ENCODE measurements around the gene ADGRL1. TPM values are rescaled to one million over a fixed set of nuclear protein-coding genes. Genes with fewer than 3 reads are reported as not detected.
"Not testable (repeated sequence)": the region's sequence is repeated elsewhere in the genome, so short reads cannot be mapped to it uniquely, and the experiment has no call there.

Gene ADGRL1
- total RNA-seq, 1 donor from 2014 or later: 55.3 TPM

- Mint-ChIP-seq H3K4me1 (ENCODE audit: low read depth) (peaks cover 1% of the 10 kb centered on the region), H3K4me3 (ENCODE audit: low read depth) (no peak overlapping the region), H3K27ac (no peak overlapping the region)
These were observed 16.9 kb upstream of the ADGRL1 start for GRCh38 chr19:14222886-14223285.

GRCh38 chr19:14221345-14221744 is 15.4 kb upstream of the ADGRL1 start:
- not testable (repeated sequence) for H3K4me3 Mint-ChIP-seq (ENCODE audit: low read depth); H3K27ac Mint-ChIP-seq; DNase-seq (ENCODE audit: low spot score, unreplicated experiment); H3K4me1 Mint-ChIP-seq (ENCODE audit: low read depth); H3K9me3 Mint-ChIP-seq (ENCODE audit: low read depth); H3K36me3 Mint-ChIP-seq (ENCODE audit: insufficient read depth)
- peak; percentile 42 for TF ChIP-seq CTCF (IDR thresholded peaks at IDR 0.05; ENCODE audit: unreplicated experiment)
- H3K27me3 Mint-ChIP-seq: peaks cover 21% of the 10 kb centered on the region

More at GRCh38 chr19:14222886-14223285, 16.9 kb upstream of the ADGRL1 start:
- no peaks in the 10 kb centered on the region for H3K36me3 Mint-ChIP-seq (ENCODE audit: insufficient read depth)
- H3K27me3 Mint-ChIP-seq: peaks cover 13% of the 10 kb centered on the region
- no peaks in the 10 kb centered on the region for H3K9me3 Mint-ChIP-seq (ENCODE audit: low read depth)
- no peak for DNase-seq (ENCODE audit: low spot score, unreplicated experiment)
- TF ChIP-seq CTCF (IDR thresholded peaks at IDR 0.05; ENCODE audit: unreplicated experiment): no peak

- DNase-seq (ENCODE audit: low spot score, unreplicated experiment): no peak
- Mint-ChIP-seq H3K9me3 (ENCODE audit: low read depth) (no peaks in the 10 kb centered on the region), H3K4me1 (ENCODE audit: low read depth) (peaks cover 2% of the 10 kb centered on the region), H3K4me3 (ENCODE audit: low read depth) (no peak overlapping the region), H3K36me3 (ENCODE audit: insufficient read depth) (no peaks in the 10 kb centered on the region), H3K27ac (no peak overlapping the region), H3K27me3 (peaks cover 21% of the 10 kb centered on the region)
- TF ChIP-seq CTCF (IDR thresholded peaks at IDR 0.05; ENCODE audit: unreplicated experiment): no peak
These were observed 12.8 kb upstream of the ADGRL1 start for GRCh38 chr19:14218620-14219330.

GRCh38 chr19:14217886-14218285 is 11.9 kb upstream of the ADGRL1 start:
- H3K4me3 Mint-ChIP-seq (ENCODE audit: low read depth); H3K9me3 Mint-ChIP-seq (ENCODE audit: low read depth); DNase-seq (ENCODE audit: low spot score, unreplicated experiment); H3K4me1 Mint-ChIP-seq (ENCODE audit: low read depth); H3K36me3 Mint-ChIP-seq (ENCODE audit: insufficient read depth): not testable (repeated sequence)
- Mint-ChIP-seq H3K27me3 (peaks cover 21% of the 10 kb centered on the region), H3K27ac (peak overlapping the region; percentile 45)

- no peak overlapping the region for H3K4me3 Mint-ChIP-seq (ENCODE audit: low read depth)
- H3K4me1 Mint-ChIP-seq (ENCODE audit: low read depth): peaks cover 1% of the 10 kb centered on the region
- H3K9me3 Mint-ChIP-seq (ENCODE audit: low read depth): no peaks in the 10 kb centered on the region
- DNase-seq (ENCODE audit: low spot score, unreplicated experiment): no peak
- H3K27me3 Mint-ChIP-seq: peaks cover 20% of the 10 kb centered on the region
- H3K27ac Mint-ChIP-seq: peak overlapping the region; percentile 46
- no peak for TF ChIP-seq CTCF (IDR thresholded peaks at IDR 0.05; ENCODE audit: unreplicated experiment)
- no peaks in the 10 kb centered on the region for H3K36me3 Mint-ChIP-seq (ENCODE audit: insufficient read depth)
These were observed 8.6 kb upstream of the ADGRL1 start for GRCh38 chr19:14214580-14214979.

GRCh38 chr19:14210182-14210581 is 4.2 kb upstream of the ADGRL1 start:
- not testable (repeated sequence) for H3K36me3 Mint-ChIP-seq (ENCODE audit: insufficient read depth); H3K4me3 Mint-ChIP-seq (ENCODE audit: low read depth); H3K9me3 Mint-ChIP-seq (ENCODE audit: low read depth); DNase-seq (ENCODE audit: low spot score, unreplicated experiment); H3K4me1 Mint-ChIP-seq (ENCODE audit: low read depth); H3K27ac Mint-ChIP-seq
- H3K27me3 Mint-ChIP-seq: peaks cover 16% of the 10 kb centered on the region

- Mint-ChIP-seq H3K27me3 (peaks cover 18% of the 10 kb centered on the region), H3K4me3 (ENCODE audit: low read depth) (peak overlapping the region; percentile 24)
- DNase-seq (ENCODE audit: low spot score, unreplicated experiment); H3K27ac Mint-ChIP-seq; H3K4me1 Mint-ChIP-seq (ENCODE audit: low read depth); H3K36me3 Mint-ChIP-seq (ENCODE audit: insufficient read depth); H3K9me3 Mint-ChIP-seq (ENCODE audit: low read depth): not testable (repeated sequence)
These were observed 3.4 kb upstream of the ADGRL1 start for GRCh38 chr19:14209401-14209800.

- H3K27ac Mint-ChIP-seq; DNase-seq (ENCODE audit: low spot score, unreplicated experiment); H3K9me3 Mint-ChIP-seq (ENCODE audit: low read depth); H3K36me3 Mint-ChIP-seq (ENCODE audit: insufficient read depth); H3K4me3 Mint-ChIP-seq (ENCODE audit: low read depth): not testable (repeated sequence)
- peaks cover 19% of the 10 kb centered on the region for H3K27me3 Mint-ChIP-seq
- peaks cover 11% of the 10 kb centered on the region for H3K4me1 Mint-ChIP-seq (ENCODE audit: low read depth)
These were observed 2.5 kb upstream of the ADGRL1 start for GRCh38 chr19:14208496-14208895.

GRCh38 chr19:14207796-14208195 is 1.8 kb upstream of the ADGRL1 start:
- H3K27ac Mint-ChIP-seq: peak overlapping the region; percentile 98

More at GRCh38 chr19:14207796-14208195, 1.8 kb upstream of the ADGRL1 start:
- not testable (repeated sequence) for H3K9me3 Mint-ChIP-seq (ENCODE audit: low read depth); DNase-seq (ENCODE audit: low spot score, unreplicated experiment); H3K36me3 Mint-ChIP-seq (ENCODE audit: insufficient read depth)
- peaks cover 11% of the 10 kb centered on the region for H3K4me1 Mint-ChIP-seq (ENCODE audit: low read depth)
- H3K4me3 Mint-ChIP-seq (ENCODE audit: low read depth): peak overlapping the region; percentile 89
- H3K27me3 Mint-ChIP-seq: peaks cover 19% of the 10 kb centered on the region

Data from progenitor cell of endocrine pancreas (in vitro differentiated cells).